ENCODE data around the gene FGF5.
"Not testable (repeated sequence)": the region's sequence is repeated elsewhere in the genome, so short reads cannot be mapped to it uniquely, and the experiment has no call there.

FGF5 gene

GRCh38 chr4:80255329-80256095 is 11.0 kb upstream of the FGF5 start:
- no peak for DNase-seq

DNA sequence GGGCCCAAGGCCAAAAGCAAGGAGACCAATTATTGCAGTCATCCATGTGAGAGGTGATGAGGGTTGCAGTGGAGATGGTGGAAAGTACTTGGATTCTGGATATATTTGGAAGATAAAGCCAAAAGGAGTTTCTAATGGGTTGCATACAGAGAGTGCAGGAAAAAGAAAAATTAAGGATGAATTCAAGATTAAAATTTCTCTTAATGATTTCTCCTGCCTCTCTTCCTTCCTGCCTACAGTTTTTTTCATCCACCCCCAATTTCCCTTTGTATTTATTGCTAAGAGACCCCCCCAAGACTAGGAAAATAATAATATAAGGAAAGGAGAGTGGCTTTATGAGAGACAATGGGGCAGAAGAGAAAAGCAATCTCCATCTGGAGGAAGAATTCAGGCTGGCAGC is 8.6 kb upstream of the FGF5 start:
- DNase-seq, result no peak

- no peak for DNase-seq
Observed at GRCh38 chr4:80259012-80259411, 7.5 kb upstream of the FGF5 start.

GRCh38 chr4:80259817-80260216 is 6.6 kb upstream of the FGF5 start:
- no peak for DNase-seq

GRCh38 chr4:80261989-80262600 is 4.4 kb upstream of the FGF5 start:
- DNase-seq, result no peak

- DNase-seq, result no peak
Observed at GRCh38 chr4:80263541-80264351, 2.7 kb upstream of the FGF5 start.

DNA sequence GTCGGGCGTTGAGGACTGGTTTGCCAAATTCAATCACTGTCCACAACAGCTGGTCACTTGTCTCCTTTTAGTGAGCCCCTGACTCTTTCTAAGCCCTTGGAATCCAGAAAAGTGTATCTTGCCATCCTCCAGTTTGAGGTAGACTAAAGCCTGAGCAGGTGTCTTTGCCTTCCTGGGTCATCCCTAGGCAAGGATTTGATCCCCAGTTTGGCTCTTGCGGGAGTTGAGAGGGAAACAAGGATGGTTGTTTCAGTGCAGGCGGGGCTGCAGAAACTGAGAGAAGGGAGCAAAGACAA is 2.2 kb upstream of the FGF5 start:
- DNase-seq, result no peak

GRCh38 chr4:80264825-80265224 is 1.6 kb upstream of the FGF5 start:
- no peak for DNase-seq

- DNase-seq, result no peak
Observed at GRCh38 chr4:80265571-80266252, 752 bp upstream of the FGF5 start.

DNA sequence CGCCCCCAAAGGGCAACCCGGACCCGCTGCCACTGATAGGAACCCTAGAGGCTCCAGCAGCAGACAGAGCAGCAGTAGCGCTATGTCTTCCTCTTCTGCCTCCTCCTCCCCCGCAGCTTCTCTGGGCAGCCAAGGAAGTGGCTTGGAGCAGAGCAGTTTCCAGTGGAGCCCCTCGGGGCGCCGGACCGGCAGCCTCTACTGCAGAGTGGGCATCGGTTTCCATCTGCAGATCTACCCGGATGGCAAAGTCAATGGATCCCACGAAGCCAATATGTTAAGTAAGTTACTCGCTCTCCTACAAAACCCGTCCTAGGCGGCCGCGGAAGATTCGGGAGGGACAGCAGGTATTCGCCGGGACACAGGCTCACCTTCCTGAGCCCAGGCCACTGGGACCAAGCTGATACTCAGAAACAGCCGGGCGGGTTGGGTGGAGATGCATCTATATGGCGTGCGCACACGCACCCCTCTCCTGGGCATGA is 477 bp downstream of the FGF5 start:
- DNase-seq, result no peak

GRCh38 chr4:80268081-80268823 is 1.8 kb downstream of the FGF5 start:
- DNase-seq, result no peak

- no peak for DNase-seq
Observed at GRCh38 chr4:80268936-80269335, 2.5 kb downstream of the FGF5 start.

- DNase-seq, result no peak
Observed at GRCh38 chr4:80270321-80270720, 3.9 kb downstream of the FGF5 start.

DNA sequence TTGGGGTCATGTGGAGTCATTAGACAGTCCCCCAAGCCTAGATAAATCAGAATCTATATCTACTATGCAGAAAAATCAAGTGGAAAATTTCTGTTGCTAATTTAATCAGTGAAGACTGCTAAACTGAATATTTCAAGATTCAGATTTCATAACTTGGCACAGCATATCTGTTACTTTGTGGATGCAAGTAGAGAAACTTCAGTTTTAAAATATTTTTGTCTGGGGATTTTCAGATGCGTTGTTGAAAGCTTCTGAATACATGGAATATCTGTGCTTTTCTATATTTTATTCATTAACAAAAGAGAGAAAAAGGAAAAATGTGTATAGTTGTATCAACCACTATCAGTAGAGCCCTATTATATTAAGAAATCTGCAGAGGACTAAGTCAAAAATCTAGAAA is 4.4 kb downstream of the FGF5 start:
- DNase-seq, result no peak

- DNase-seq, result no peak
Observed at GRCh38 chr4:80271801-80272200, 5.3 kb downstream of the FGF5 start.

- DNase-seq, result no peak
Observed at GRCh38 chr4:80276931-80277330, 10.5 kb downstream of the FGF5 start.

DNA sequence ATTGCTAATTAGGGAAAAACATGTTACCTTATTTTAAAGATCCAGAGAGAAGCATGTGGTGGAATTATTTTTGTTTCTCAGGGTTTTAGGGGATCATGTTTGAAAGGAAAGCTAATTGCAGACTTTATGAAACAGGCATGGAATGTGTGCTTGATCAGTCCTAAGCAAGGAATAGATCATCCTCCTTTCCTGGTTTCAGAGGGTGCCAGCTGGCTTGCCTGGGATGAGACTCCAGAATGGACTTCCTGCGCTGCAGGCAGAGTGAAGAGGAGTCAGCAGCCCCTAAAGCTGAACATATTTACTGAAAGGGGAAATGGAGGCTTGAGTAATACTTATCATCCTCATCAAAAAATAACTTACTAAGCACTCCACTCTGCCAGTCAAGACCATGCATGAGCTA is 13.3 kb downstream of the FGF5 start:
- DNase-seq, result no peak

DNA sequence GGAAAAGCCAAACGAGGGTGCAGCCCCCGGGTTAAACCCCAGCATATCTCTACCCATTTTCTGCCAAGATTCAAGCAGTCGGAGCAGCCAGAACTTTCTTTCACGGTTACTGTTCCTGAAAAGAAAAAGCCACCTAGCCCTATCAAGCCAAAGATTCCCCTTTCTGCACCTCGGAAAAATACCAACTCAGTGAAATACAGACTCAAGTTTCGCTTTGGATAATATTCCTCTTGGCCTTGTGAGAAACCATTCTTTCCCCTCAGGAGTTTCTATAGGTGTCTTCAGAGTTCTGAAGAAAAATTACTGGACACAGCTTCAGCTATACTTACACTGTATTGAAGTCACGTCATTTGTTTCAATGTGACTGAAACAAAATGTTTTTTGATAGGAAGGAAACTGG is 20.0 kb downstream of the FGF5 start:
- DNase-seq, result no peak

DNA sequence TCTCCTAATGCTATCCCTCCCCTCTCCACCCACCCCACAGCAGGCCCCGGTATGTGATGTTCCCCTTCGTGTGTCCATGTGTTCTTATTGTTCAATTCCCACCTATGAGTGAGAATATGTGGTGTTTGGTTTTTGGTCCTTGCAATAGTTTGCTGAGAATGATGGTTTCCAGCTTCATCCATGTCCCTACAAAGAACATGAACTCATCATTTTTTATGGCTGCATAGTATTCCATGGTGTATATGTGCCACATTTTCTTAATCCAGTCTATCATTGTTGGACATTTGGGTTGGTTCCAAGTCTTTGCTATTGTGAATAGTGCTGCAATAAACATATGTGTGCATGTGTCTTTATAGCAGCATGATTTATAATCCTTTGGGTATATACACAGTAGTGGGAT is 24.2 kb downstream of the FGF5 start:
- DNase-seq, result not testable (repeated sequence)

GRCh38 chr4:80294206-80294605 is 27.7 kb downstream of the FGF5 start:
- no peak for DNase-seq

DNA sequence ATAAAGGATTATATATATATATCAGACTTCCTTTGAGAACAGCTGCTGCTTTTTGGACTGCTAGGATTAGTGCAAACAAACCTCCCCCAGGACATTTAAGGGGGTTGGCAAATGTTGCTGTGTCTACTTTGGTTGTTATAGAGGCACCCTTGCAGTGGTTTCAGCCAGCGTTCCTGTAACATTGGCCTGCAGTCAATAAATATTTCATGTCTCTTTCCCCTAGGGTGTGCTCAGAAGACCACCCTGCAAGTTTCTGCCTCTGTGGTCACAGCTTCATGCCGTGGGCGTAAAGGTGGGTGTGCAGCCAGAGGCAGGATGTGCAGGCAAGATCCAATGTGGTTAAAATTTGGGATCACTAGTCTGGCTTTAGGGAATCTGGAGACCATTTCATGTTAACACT is 28.9 kb downstream of the FGF5 start:
- DNase-seq, result no peak

- no peak for DNase-seq
Observed at GRCh38 chr4:80295826-80296225, 29.4 kb downstream of the FGF5 start.

GRCh38 chr4:80301884-80302283 is 35.4 kb downstream of the FGF5 start:
- DNase-seq, result no peak

Measured in NCI-H1048 (cell line).